ENCODE data around the gene DLEC1.

The DLEC1 gene

DNA sequence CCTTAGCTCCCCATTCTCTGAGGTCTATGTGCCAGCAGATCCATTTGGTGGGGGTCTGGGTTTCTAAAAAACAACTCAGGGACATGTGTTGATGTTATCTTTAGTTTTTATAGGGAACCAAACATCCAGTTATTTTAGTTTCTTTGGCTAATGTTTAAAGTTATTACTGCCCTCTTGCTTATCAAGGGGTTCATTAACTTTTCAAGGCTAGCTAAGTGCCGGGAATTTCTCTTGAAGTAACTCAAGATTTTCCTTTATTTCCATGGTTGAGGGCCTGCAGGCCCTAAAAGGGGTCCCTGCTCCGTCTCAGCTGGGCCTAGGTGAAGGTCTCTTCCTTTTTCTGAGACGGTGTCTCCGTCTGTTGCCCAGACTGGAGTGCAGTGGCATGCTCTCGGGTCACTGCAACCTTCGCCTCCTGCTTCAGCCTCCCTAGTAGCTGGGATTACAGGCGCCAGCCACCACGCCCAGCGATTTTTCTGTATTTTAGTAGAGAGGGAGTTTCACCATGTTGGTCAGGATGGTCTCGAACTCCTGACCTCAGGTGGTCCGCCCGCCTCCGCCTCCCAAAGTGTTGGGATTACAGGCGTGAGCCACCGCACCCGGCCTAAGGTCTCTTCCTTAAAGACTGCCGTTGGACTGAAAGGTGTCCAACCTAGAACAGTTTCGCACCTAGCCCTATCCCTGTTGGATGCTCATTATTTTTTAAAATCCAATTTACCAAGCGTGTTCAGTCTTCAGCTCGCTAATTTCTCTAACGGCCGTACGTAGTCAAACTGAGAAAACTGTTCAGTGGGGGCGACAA, 125.0 kb downstream of the DLEC1 start:
- Mint-ChIP-seq H3K9me3 (no peaks in the 10 kb centered on the region), H3K36me3 (peaks cover 11% of the 10 kb centered on the region), H3K4me3 (peak overlapping the region; percentile 95), H3K27me3 (no peaks in the 10 kb centered on the region), H3K4me1 (peaks cover 37% of the 10 kb centered on the region), H3K27ac (peak overlapping the region; percentile 100)

DNA sequence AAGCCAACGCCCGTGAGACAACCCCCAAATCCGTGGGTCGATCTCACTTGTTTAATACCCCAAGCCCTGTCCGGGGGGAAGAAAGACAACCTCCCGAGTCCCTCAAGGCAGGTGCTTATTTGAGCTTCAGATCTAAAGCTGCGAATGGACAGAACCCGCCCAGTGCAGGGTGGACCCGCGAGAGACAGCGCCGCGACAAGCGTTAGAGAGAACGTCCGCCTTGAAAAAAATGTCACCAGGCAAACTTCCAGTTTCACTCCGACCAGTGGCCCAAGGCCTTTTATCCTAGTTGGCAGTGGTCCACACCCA, 125.6 kb downstream of the DLEC1 start:
- no peaks in the 10 kb centered on the region for H3K9me3 Mint-ChIP-seq
- H3K27me3 Mint-ChIP-seq, result no peaks in the 10 kb centered on the region
- peak overlapping the region; percentile 100 for H3K27ac Mint-ChIP-seq
- H3K4me3 Mint-ChIP-seq, result peak overlapping the region; percentile 95
- peaks cover 42% of the 10 kb centered on the region for H3K4me1 Mint-ChIP-seq
- H3K36me3 Mint-ChIP-seq, result peaks cover 11% of the 10 kb centered on the region

- Mint-ChIP-seq H3K4me1 (peaks cover 44% of the 10 kb centered on the region), H3K4me3 (peak within 1 kb of the TSS; percentile 95), H3K36me3 (peaks cover 11% of the 10 kb centered on the region), H3K27ac (peak within 1 kb of the TSS; percentile 100), H3K9me3 (no peaks in the 10 kb centered on the region), H3K27me3 (no peaks in the 10 kb centered on the region)
Observed at GRCh38 chr3:38164952-38165721, 126.1 kb downstream of the DLEC1 start, which contains the start of gene OXSR1. OXSR1 (plus strand) TSS chr3:38165537; CDS start chr3:38165877, 340 bp downstream.

GRCh38 chr3:38165722-38166387, 126.8 kb downstream of the DLEC1 start:
- H3K27ac Mint-ChIP-seq, result peak overlapping the region; percentile 96
- H3K4me3 Mint-ChIP-seq, result peak overlapping the region; percentile 95
- peaks cover 11% of the 10 kb centered on the region for H3K36me3 Mint-ChIP-seq
- no peaks in the 10 kb centered on the region for H3K9me3 Mint-ChIP-seq
- H3K4me1 Mint-ChIP-seq, result peaks cover 52% of the 10 kb centered on the region
- H3K27me3 Mint-ChIP-seq, result no peaks in the 10 kb centered on the region

DNA sequence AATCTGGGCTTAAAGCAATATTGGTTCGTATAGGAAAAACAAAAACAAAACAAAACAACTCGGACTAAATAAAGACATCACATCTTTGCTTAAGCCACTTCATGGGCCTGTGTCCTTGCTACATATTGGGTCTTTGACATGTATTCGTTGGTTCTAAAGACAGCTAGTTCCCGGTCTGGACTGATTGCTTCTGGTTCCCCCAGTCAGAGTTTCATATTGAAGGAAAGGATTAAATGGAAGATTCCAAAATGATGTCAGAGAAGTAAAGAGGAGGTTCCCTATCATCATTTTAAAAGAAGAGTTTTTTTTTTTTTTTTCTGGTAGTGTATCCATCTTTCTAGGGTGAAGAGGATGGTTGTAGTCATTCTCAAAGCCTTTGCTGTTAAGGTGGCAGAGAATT, 128.6 kb downstream of the DLEC1 start:
- Mint-ChIP-seq H3K4me3 (peak overlapping the region; percentile 95), H3K4me1 (peaks cover 69% of the 10 kb centered on the region), H3K27ac (peak overlapping the region; percentile 74), H3K36me3 (peaks cover 11% of the 10 kb centered on the region), H3K9me3 (no peaks in the 10 kb centered on the region), H3K27me3 (no peaks in the 10 kb centered on the region)

DNA sequence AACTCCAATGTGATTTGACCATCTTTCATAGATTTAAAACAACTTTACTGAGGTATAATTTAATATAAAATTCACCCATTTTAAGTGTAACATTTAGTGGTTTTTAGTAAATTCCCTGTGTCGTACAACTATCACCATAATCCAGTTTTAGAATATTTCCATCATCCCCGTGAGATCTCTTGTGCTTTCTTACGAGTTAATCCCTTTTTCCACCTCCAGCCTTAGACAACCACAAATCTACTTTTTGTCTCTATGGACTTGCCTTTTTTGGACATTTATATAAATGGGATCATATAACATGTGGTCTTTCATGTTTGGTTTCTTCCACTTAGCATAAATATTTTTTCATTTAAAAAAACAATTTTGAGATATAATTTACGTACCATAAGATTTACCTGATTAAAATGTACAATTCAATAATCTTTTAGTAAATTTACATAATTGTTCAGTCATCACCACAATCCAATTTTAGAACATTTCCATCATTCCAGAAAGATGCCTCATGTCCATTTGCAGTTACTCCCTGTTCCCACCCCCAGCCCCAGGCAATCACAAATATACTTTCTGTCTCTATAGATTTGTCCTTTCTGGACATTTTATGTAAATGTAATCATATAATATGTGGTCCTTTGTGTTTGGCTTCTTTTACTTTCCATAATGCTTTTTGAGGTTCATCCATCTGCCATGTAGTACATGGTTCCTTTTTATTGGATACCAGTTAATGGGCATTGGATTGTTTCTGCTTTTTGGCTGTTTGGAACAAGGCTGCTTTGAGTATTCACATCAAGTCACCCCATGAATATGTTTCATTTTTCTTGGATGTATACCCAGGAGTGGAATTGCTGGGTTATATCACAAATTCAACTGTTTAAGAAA, 129.4 kb downstream of the DLEC1 start:
- H3K27me3 Mint-ChIP-seq, result no peaks in the 10 kb centered on the region
- peaks cover 77% of the 10 kb centered on the region for H3K4me1 Mint-ChIP-seq
- H3K4me3 Mint-ChIP-seq, result peak overlapping the region; percentile 95
- peak overlapping the region; percentile 74 for H3K27ac Mint-ChIP-seq
- no peaks in the 10 kb centered on the region for H3K9me3 Mint-ChIP-seq
- peaks cover 11% of the 10 kb centered on the region for H3K36me3 Mint-ChIP-seq

DNA sequence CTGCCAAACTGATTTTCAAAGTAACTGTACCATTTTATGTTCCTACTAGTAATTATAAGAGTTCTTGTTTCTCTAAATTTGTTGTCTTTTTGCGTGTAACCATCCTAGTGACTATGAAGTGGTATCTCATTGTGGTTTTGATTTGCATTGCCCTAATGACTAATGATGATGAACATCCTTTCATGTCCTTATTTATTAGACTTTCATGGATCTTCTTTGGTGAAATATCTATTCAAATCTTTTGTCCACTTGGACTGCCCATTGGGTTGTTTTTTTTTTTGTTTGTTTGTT, 130.0 kb downstream of the DLEC1 start:
- Mint-ChIP-seq H3K36me3 (peaks cover 11% of the 10 kb centered on the region), H3K9me3 (no peaks in the 10 kb centered on the region), H3K4me1 (peaks cover 83% of the 10 kb centered on the region), H3K27me3 (no peaks in the 10 kb centered on the region), H3K27ac (peak overlapping the region; percentile 59), H3K4me3 (peak overlapping the region; percentile 66)

DNA sequence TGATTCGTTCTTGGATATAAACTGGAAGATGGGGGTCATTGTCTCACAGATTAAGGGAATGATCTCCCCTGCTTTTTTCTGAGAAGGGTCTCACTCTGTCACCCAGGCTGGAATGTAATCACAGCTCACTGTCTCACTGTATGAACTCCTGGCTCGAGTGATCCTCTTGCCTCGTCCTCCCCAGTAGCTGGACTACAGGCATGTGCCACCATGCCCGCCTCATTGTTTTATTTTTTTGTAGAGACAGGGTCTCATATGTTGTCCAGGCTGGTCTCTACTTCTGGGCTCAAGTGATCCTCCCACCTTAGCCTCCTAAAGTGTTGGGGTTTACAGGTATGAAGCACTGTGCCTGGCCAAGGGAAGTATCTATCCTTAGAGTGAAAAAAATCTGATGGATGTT, 131.7 kb downstream of the DLEC1 start:
- Mint-ChIP-seq H3K27ac (no peak overlapping the region), H3K4me3 (no peak overlapping the region), H3K36me3 (peaks cover 13% of the 10 kb centered on the region), H3K27me3 (no peaks in the 10 kb centered on the region), H3K4me1 (peaks cover 88% of the 10 kb centered on the region), H3K9me3 (no peaks in the 10 kb centered on the region)

GRCh38 chr3:38171622-38172021, 132.6 kb downstream of the DLEC1 start:
- H3K4me3 Mint-ChIP-seq, result no peak overlapping the region
- peak overlapping the region; percentile 30 for H3K27ac Mint-ChIP-seq

More at GRCh38 chr3:38171622-38172021, 132.6 kb downstream of the DLEC1 start:
- H3K27me3 Mint-ChIP-seq, result no peaks in the 10 kb centered on the region
- H3K4me1 Mint-ChIP-seq, result peaks cover 84% of the 10 kb centered on the region
- H3K36me3 Mint-ChIP-seq, result peaks cover 13% of the 10 kb centered on the region
- H3K9me3 Mint-ChIP-seq, result no peaks in the 10 kb centered on the region

Measured in activated naive CD4-positive, alpha-beta T cell treated with anti-CD3 and anti-CD28 coated beads, Interleukin-2, amount 50 U/mL, for 24 hours (primary cell).